HG03432 (cell line): Measurements from ENCODE around the gene HINFP.
"Not testable (repeated sequence)": the region's sequence is repeated elsewhere in the genome, so short reads cannot be mapped to it uniquely, and the experiment has no call there.

Source experiments
- ATAC-seq: cut with Tn5 transposase; IDR thresholded peaks from one replicate; pipeline ENCODE4 v1.9.1; 2021; ENCODE audit warnings: mild to moderate bottlenecking, moderate library complexity; ENCODE audit not compliant: unreplicated experiment

HINFP gene

GRCh38 chr11:119184399-119184798 lies 63.0 kb downstream of the HINFP start:
- not testable (repeated sequence) for ATAC-seq
